DND-41 (cell line): Measurements from ENCODE around the gene GAPDH.

Source experiments
- EZH2 ChIP-seq: IDR thresholded peaks from 3 replicates; pipeline ENCODE4 v1.6.1; 2012; ENCODE audit warnings: borderline replicate concordance, low read depth, mild to moderate bottlenecking, moderate library complexity, low read length, inconsistent platforms; ENCODE audit not compliant: severe bottlenecking
- TF ChIP-seq, protein P1 (sequence below): IDR thresholded peaks from 2 replicates; pipeline ENCODE4 v1.5.1; 2012; ENCODE audit warnings: borderline replicate concordance, low read length, moderate library complexity, mild to moderate bottlenecking; ENCODE audit not compliant: poor library complexity, severe bottlenecking; ENCODE audit errors: extremely low read depth

DNA sequence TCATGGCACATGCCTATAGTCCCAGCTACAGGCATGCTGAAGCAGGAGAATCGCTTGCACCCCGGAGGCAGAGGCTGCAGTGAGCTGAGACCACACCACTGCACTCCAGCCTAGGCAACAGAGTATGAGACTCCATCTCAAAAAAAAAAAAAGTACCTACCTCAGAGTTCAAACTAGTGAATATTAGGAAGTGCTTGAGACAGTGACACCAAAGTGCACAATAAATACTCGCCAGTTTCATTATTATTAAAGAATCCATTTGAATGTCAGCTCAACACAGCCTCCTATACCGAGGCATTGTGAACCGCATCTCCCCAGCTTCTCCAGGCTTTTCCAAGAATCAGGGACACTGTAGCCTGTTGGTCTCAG is 5.0 kb downstream of the GAPDH start:
- TF ChIP-seq EZH2, result no peak
- TF ChIP-seq, protein P1, sequence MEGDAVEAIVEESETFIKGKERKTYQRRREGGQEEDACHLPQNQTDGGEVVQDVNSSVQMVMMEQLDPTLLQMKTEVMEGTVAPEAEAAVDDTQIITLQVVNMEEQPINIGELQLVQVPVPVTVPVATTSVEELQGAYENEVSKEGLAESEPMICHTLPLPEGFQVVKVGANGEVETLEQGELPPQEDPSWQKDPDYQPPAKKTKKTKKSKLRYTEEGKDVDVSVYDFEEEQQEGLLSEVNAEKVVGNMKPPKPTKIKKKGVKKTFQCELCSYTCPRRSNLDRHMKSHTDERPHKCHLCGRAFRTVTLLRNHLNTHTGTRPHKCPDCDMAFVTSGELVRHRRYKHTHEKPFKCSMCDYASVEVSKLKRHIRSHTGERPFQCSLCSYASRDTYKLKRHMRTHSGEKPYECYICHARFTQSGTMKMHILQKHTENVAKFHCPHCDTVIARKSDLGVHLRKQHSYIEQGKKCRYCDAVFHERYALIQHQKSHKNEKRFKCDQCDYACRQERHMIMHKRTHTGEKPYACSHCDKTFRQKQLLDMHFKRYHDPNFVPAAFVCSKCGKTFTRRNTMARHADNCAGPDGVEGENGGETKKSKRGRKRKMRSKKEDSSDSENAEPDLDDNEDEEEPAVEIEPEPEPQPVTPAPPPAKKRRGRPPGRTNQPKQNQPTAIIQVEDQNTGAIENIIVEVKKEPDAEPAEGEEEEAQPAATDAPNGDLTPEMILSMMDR, result no peak
